T-cell (primary cell): ENCODE results near the gene COG3. TPM values are rescaled to one million over a fixed set of nuclear protein-coding genes. Genes with fewer than 3 reads are reported as not detected.

Experiments used
- ATAC-seq, 4 experiments: fragments of 200-7000 bp in 3 of 4; fragments of 150-1000 bp in 1 of 4; cut with Tn5 transposase; replicated peaks in 1 of 4; 1 replicate in 3 of 4; 2 replicates in 1 of 4; pipeline ENCODE4 v1.10.0; 2021; ENCODE audit warnings: moderate library complexity in 3 of 4, mild to moderate bottlenecking in 2 of 4, moderate number of reproducible peaks in 1 of 4
- CTCF ChIA-PET, 2 donors: fragments of 300-600 bp; sonication (Branson Sonifier 250); formaldehyde crosslinking; loops; one replicate each; lab custom pipeline; 2022; ENCODE audit warnings: antibody characterized with exemption in 2 of 2; lab: Charles Lee
- POLR2A ChIA-PET, 2 donors: fragments of 300-600 bp; sonication (Branson Sonifier 250); formaldehyde crosslinking; loops; one replicate each; lab custom pipeline; 2022; ENCODE audit warnings: antibody characterized with exemption in 2 of 2; lab: Charles Lee
- DNase-seq, 35 experiments: peaks; one replicate each; pipeline versions ENCODE4 v3.0.0 to v3.0.0-alpha.2; 2013 to 2023
- H3K27ac ChIP-seq: one replicate; pipeline ENCODE4 v1.5.1; 2013; ENCODE audit warnings: low read length
- H3K27me3 ChIP-seq, 2 experiments: replicated peaks in 1 of 2; 1 replicate in 1 of 2; 2 replicates in 1 of 2; pipeline versions ENCODE4 v1.6.1 to v1.7.0; 2013; ENCODE audit warnings: low read length in 1 of 2, mixed read lengths in 1 of 2; ENCODE audit not compliant: control insufficient read depth in 2 of 2, insufficient read depth in 2 of 2; ENCODE audit errors: extremely low read depth in 1 of 2
- H3K36me3 ChIP-seq, 2 donors: 1 replicate in 1 of 2; 2 replicates in 1 of 2; pipeline versions ENCODE4 v1.6.1 to v1.7.0; 2013; ENCODE audit warnings: low read length in 1 of 2; ENCODE audit not compliant: control insufficient read depth in 2 of 2, insufficient read depth in 1 of 2; ENCODE audit errors: extremely low read depth in 1 of 2
- H3K4me1 ChIP-seq, 2 experiments: 1 replicate in 1 of 2; 2 replicates in 1 of 2; pipeline versions ENCODE4 v1.6.1 to v1.7.0; 2013; ENCODE audit warnings: low read length in 2 of 2, mixed read lengths in 1 of 2; ENCODE audit not compliant: insufficient read depth in 2 of 2, control insufficient read depth in 1 of 2; ENCODE audit errors: extremely low read depth in 1 of 2
- H3K4me3 ChIP-seq, 2 donors: 1 replicate in 1 of 2; 2 replicates in 1 of 2; pipeline versions ENCODE4 v1.5.1 to v1.7.0; 2013; ENCODE audit warnings: mild to moderate bottlenecking in 2 of 2, low read length in 1 of 2, moderate library complexity in 1 of 2; ENCODE audit not compliant: control insufficient read depth in 1 of 2; ENCODE audit errors: extremely low read depth in 1 of 2
- H3K9me3 ChIP-seq: 2 replicates; pipeline ENCODE4 v1.7.0; 2013
- H3K27ac Mint-ChIP-seq, 2 donors: one replicate each; pipeline ENCODE4 v1.8.0; 2020 to 2021; ENCODE audit warnings: mild to moderate bottlenecking in 2 of 2, mixed read lengths in 2 of 2
- H3K27me3 Mint-ChIP-seq, 2 donors: one replicate each; pipeline ENCODE4 v1.8.0; 2021 to 2022; ENCODE audit warnings: mixed read lengths in 2 of 2
- H3K36me3 Mint-ChIP-seq: one replicate; pipeline ENCODE4 v1.8.0; 2021; ENCODE audit warnings: mixed read lengths
- H3K4me1 Mint-ChIP-seq, 3 donors: one replicate each; pipeline ENCODE4 v1.8.0; 2020 to 2022; ENCODE audit warnings: mixed read lengths in 3 of 3, mild to moderate bottlenecking in 1 of 3
- H3K4me3 Mint-ChIP-seq, 3 donors: one replicate each; pipeline ENCODE4 v1.8.0; 2020 to 2022; ENCODE audit warnings: mild to moderate bottlenecking in 3 of 3, mixed read lengths in 3 of 3, moderate library complexity in 3 of 3
- H3K9me3 Mint-ChIP-seq, 3 donors: one replicate each; pipeline ENCODE4 v1.8.0; 2020 to 2022; ENCODE audit warnings: mixed read lengths in 3 of 3
- WGBS: methylation state at CpG from one replicate; pipeline ENCODE4 v1.1.5; 2013; ENCODE audit warnings: missing lambda C conversion rate; ENCODE audit not compliant: insufficient coverage; 5-methylcytosine and 5-hydroxymethylcytosine counted together
- total RNA-seq, 35 experiments: library from RNA in 6 of 35; stranded (reverse) in 6 of 35; fragments of 120-200 nt in 1 of 35; gene quantifications; one replicate each; pipeline versions ENCODE4 v1.2.1 to v1.2.4 and lab custom pipeline; 2013 to 2026

The COG3 gene
- total RNA-seq, 5 donors from 2014 or later (not counting 1 experiment from before 2014, with no cell fraction given), result 40.0 to 47.0 (median 42.3) TPM

DNA sequence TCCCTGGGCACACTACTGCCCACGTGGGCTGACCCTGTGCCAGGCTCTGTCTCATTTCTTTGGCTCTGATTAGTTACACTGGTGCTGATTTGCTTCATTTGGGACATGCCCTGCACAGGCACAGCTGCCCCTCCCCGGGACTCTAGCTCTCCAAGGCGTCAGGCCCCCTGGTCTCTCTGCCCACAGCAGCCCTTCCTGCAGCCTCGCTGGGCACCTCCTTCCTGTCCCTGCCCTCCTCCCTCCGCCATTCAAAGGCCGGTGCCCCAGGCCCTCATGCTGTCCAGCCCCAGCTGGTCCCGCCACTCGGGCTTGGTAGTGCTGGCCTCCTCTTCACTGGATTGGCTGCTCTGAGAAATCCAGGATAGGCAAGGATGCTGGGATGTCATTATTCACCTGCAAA, 77.7 kb downstream of the COG3 start:
- Mint-ChIP-seq H3K4me3 (no peak overlapping the region), H3K27ac (no peak overlapping the region), H3K36me3 (no peaks in the 10 kb centered on the region), H3K4me1 (no peaks in the 10 kb centered on the region), H3K27me3 (peaks cover 0 to 2% of the 10 kb centered on the region in 2 donors), H3K9me3 (no peaks in the 10 kb centered on the region)
- CTCF ChIA-PET, result no interaction called here
- Histone ChIP-seq H3K9me3 (no peaks in the 10 kb centered on the region), H3K36me3 (no peaks in the 10 kb centered on the region), H3K4me3 (no peak overlapping the region), H3K27ac (no peak overlapping the region), H3K27me3 (no peaks in the 10 kb centered on the region), H3K4me1 (no peaks in the 10 kb centered on the region)
- DNase-seq, result no peak
- no peak for ATAC-seq
- 77% methylated on average over 8 of the region's 8 CpGs for WGBS
- POLR2A ChIA-PET, result no interaction called here

DNA sequence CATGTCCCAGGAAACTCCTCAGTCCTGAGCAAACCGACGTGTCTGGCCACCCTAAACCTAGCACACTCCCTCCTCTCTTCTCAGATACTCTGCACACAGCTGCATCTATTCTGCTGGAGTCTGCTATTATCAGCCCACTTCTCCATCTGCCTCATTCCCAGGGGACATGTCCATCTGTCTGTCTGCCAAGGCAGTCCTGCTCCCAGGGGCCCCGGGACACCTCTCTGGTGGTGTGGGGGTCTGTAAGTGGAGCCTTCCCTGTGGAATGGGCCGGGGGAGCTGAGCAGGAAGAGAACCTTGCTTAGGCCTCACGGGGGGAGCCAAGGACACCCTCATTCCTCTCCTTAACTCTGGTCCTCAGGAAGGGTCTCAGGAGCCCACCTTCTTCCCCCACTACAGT, 78.1 kb downstream of the COG3 start:
- Histone ChIP-seq H3K4me1 (no peaks in the 10 kb centered on the region), H3K9me3 (no peaks in the 10 kb centered on the region), H3K36me3 (no peaks in the 10 kb centered on the region), H3K27me3 (peaks cover 0 to 3% of the 10 kb centered on the region in 2 experiments), H3K27ac (no peak overlapping the region), H3K4me3 (no peak overlapping the region)
- Mint-ChIP-seq H3K9me3 (no peaks in the 10 kb centered on the region), H3K4me1 (no peaks in the 10 kb centered on the region), H3K4me3 (no peak overlapping the region), H3K27ac (no peak overlapping the region), H3K27me3 (peaks cover 0 to 2% of the 10 kb centered on the region in 2 donors), H3K36me3 (no peaks in the 10 kb centered on the region)
- ATAC-seq (no peak), DNase-seq (no peak)
- no CpG with 5 or more reads among the region's 5 CpGs for WGBS
- ChIA-PET POLR2A (no interaction called here), CTCF (no interaction called here)

DNA sequence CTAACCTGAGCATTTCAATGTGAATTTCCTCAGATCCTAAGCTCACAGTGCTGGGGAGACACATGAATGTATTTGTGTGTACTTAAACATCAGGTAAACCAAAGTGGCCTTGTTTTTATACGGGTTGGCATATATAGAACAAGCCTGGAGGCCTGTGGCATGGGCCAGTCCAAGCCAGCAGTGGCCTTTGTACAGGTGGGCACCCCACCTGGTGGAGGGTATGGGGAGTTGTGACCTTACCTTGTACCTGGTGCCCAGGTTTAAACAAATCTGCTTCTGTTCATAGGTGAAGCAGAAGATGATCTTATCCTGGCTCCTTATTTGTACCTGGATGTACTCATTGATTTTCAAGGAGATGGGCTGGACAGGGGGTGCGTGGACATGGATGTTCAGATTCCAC, 79.8 kb downstream of the COG3 start:
- no peaks in the 10 kb centered on the region for H3K4me1 ChIP-seq
- ChIA-PET CTCF (no interaction called here), POLR2A (no interaction called here)
- Mint-ChIP-seq H3K27ac (no peak overlapping the region), H3K4me1 (no peaks in the 10 kb centered on the region), H3K9me3 (no peaks in the 10 kb centered on the region), H3K4me3 (no peak overlapping the region), H3K36me3 (no peaks in the 10 kb centered on the region), H3K27me3 (peaks cover 0 to 6% of the 10 kb centered on the region in 2 donors)
- 72% methylated on average over 2 of the region's 2 CpGs for WGBS
- no peak for ATAC-seq
- no peaks in the 10 kb centered on the region for H3K36me3 ChIP-seq
- no peaks in the 10 kb centered on the region for H3K9me3 ChIP-seq
- no peak overlapping the region for H3K4me3 ChIP-seq
- DNase-seq, result no peak
- H3K27me3 ChIP-seq, result peaks cover 0 to 5% of the 10 kb centered on the region in 2 experiments
- H3K27ac ChIP-seq, result no peak overlapping the region

DNA sequence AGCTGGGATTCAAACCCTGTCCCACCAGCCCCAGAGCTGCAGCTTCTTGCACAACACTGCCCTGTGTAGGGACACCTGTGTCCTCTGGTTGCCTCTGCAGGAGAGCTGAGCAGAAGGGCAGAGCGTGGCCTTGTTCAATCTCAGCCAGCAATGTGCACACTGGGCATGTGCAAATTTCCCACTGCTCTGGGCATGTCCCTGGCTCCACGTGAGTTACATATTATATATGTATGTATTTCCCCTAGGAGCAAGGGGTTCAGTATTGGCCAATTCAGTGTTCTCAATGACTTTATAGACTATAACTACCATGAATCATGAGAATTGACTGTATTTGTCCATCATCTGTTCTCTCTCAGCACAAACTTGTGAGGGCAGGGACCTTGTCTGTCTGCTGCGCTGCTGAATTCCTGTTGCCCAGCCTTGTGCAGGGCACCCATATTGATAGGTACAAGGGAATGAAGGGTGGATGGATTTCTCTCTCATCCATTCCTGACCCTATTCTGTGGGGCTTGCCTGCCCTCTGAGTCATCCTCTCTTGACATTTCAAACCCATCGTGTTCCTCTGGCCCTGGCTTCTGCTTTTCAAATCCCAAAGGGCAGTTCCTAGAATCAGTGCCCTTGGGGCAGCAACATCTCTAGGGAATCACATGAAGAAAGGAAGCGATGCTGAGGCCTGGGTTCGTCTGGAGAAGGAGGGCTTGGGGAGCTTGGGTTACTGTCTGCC, 81.1 kb downstream of the COG3 start:
- CTCF ChIA-PET, result interaction anchor here in 1 of 2 donors (0.5 to 1.1 kb wide), 2 partner anchors 23 to 77 kb away, joined by 3 to 4 read pairs; no protein-coding TSS in a partner anchor
- DNase-seq (no peak), ATAC-seq (no peak)
- Histone ChIP-seq H3K4me3 (no peak overlapping the region), H3K27me3 (peaks cover 0 to 5% of the 10 kb centered on the region in 2 experiments), H3K4me1 (no peaks in the 10 kb centered on the region), H3K36me3 (no peaks in the 10 kb centered on the region), H3K27ac (no peak overlapping the region), H3K9me3 (no peaks in the 10 kb centered on the region)
- Mint-ChIP-seq H3K27me3 (peaks cover 3 to 6% of the 10 kb centered on the region in 2 donors), H3K36me3 (no peaks in the 10 kb centered on the region), H3K4me3 (no peak overlapping the region), H3K27ac (no peak overlapping the region), H3K9me3 (no peaks in the 10 kb centered on the region), H3K4me1 (no peaks in the 10 kb centered on the region)
- POLR2A ChIA-PET, result no interaction called here
- 80% methylated on average over 1 of the region's 6 CpGs for WGBS

DNA sequence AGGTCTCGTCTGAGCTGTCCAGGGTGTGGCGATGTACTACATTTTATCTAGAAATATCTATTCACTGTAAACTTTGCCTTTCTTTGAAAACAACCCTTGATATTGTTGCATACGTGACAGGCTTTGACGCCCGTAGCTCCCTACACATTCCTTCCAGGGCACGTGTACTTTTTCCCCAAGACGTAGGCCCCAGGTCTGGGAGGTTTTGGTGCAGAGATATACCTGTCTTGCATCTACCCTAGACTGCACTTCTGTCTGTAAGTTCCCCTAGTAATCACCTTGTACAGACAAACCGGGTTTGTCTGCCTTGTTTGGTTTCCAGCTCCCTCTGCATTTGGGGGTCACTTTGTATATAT, 81.6 kb downstream of the COG3 start:
- WGBS, result 50% methylated on average over 1 of the region's 8 CpGs
- ATAC-seq, result no peak
- DNase-seq, result no peak
- Mint-ChIP-seq H3K4me1 (no peaks in the 10 kb centered on the region), H3K27ac (no peak overlapping the region), H3K27me3 (peaks cover 3 to 6% of the 10 kb centered on the region in 2 donors), H3K9me3 (no peaks in the 10 kb centered on the region), H3K4me3 (no peak overlapping the region), H3K36me3 (no peaks in the 10 kb centered on the region)
- Histone ChIP-seq H3K4me3 (no peak overlapping the region), H3K27me3 (peaks cover 0 to 5% of the 10 kb centered on the region in 2 experiments), H3K9me3 (no peaks in the 10 kb centered on the region), H3K27ac (no peak overlapping the region), H3K4me1 (no peaks in the 10 kb centered on the region), H3K36me3 (no peaks in the 10 kb centered on the region)
- ChIA-PET POLR2A (no interaction called here), CTCF (interaction anchor here in 1 of 2 donors (1.1 kb wide), 1 partner anchor 24 kb away, joined by 3 read pairs; no protein-coding TSS in a partner anchor)

DNA sequence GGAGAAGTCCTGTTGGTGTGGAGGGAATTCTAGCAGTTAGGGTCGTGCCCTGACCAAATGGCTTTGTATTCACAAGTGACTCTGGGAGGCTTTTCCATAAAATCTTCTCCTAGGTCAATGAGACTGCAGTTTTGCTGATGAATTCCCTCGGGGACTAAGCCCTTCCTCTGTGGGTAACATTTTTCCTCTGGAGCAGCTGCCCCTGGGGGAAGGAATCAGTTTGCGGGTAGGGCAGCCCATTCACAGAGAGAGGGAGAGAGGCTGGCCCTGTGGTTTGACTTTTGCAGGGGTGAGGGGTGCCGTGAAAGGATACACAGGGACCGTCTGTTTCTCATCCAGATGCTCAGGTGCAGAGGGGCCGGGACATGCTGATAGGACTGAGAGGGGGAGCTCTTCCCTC, 83.5 kb downstream of the COG3 start:
- no peak overlapping the region for H3K27ac Mint-ChIP-seq
- H3K4me1 ChIP-seq, result no peaks in the 10 kb centered on the region

More for the DNA sequence above, 83.5 kb downstream of the COG3 start:
- Mint-ChIP-seq H3K27me3 (peaks cover 3 to 6% of the 10 kb centered on the region in 2 donors), H3K36me3 (no peaks in the 10 kb centered on the region), H3K4me3 (no peak overlapping the region), H3K4me1 (no peaks in the 10 kb centered on the region), H3K9me3 (no peaks in the 10 kb centered on the region)
- WGBS, result 74% methylated on average over 3 of the region's 6 CpGs
- Histone ChIP-seq H3K4me3 (no peak overlapping the region), H3K9me3 (no peaks in the 10 kb centered on the region), H3K27ac (no peak overlapping the region), H3K27me3 (peaks cover 0 to 5% of the 10 kb centered on the region in 2 experiments), H3K36me3 (no peaks in the 10 kb centered on the region)
- DNase-seq (no peak), ATAC-seq (no peak)
- CTCF ChIA-PET, result no interaction called here
- POLR2A ChIA-PET, result no interaction called here
